ENCODE measurements around the gene COG1.
"Not testable (repeated sequence)": the region's sequence is repeated elsewhere in the genome, so short reads cannot be mapped to it uniquely, and the experiment has no call there.

COG1 gene

GRCh38 chr17:73192894-73193701 is at the start of gene COG1:
TSS of gene COG1 (plus strand) at chr17:73193055. CDS start at chr17:73193070, 15 bp downstream.
- H3K36me3 ChIP-seq (ENCODE audit: insufficient read depth, low read length): peaks cover 9% of the 10 kb centered on the region; the same call in 1 of the 2 replicates
- 0 out of 2 replicates have a peak, but pooled peaks cover 3% of the 10 kb centered on the region for H3K4me1 ChIP-seq (ENCODE audit: insufficient read depth, low read length)
- no peaks in the 10 kb centered on the region for H3K9me3 ChIP-seq (ENCODE audit: control insufficient read depth, insufficient read depth, low read length)
- H3K9ac ChIP-seq (ENCODE audit: low read depth, low read length): peak within 1 kb of the TSS; percentile 96

- H3K9me3 ChIP-seq (ENCODE audit: control insufficient read depth, insufficient read depth, low read length); H3K9ac ChIP-seq (ENCODE audit: low read depth, low read length); H3K36me3 ChIP-seq (ENCODE audit: insufficient read depth, low read length); H3K4me1 ChIP-seq (ENCODE audit: insufficient read depth, low read length): not testable (repeated sequence)
Measured at GRCh38 chr17:73144209-73144608, 48.6 kb upstream of the COG1 start.

- no peaks in the 10 kb centered on the region for H3K36me3 ChIP-seq (ENCODE audit: insufficient read depth, low read length)
- H3K9me3 ChIP-seq (ENCODE audit: control insufficient read depth, insufficient read depth, low read length): 0 out of 2 replicates have a peak, but pooled peaks cover 9% of the 10 kb centered on the region
- no peaks in the 10 kb centered on the region for H3K4me1 ChIP-seq (ENCODE audit: insufficient read depth, low read length)
- H3K9ac ChIP-seq (ENCODE audit: low read depth, low read length): no peak overlapping the region
Measured at GRCh38 chr17:73145641-73146040, 47.2 kb upstream of the COG1 start.

GRCh38 chr17:73147791-73148190 is 45.1 kb upstream of the COG1 start:
- H3K4me1 ChIP-seq (ENCODE audit: insufficient read depth, low read length); H3K9me3 ChIP-seq (ENCODE audit: control insufficient read depth, insufficient read depth, low read length); H3K36me3 ChIP-seq (ENCODE audit: insufficient read depth, low read length); H3K9ac ChIP-seq (ENCODE audit: low read depth, low read length): not testable (repeated sequence)

- no peaks in the 10 kb centered on the region for H3K4me1 ChIP-seq (ENCODE audit: insufficient read depth, low read length)
- no peaks in the 10 kb centered on the region for H3K36me3 ChIP-seq (ENCODE audit: insufficient read depth, low read length)
- no peak overlapping the region for H3K9ac ChIP-seq (ENCODE audit: low read depth, low read length)
- 0 out of 2 replicates have a peak, but pooled peaks cover 8% of the 10 kb centered on the region for H3K9me3 ChIP-seq (ENCODE audit: control insufficient read depth, insufficient read depth, low read length)
Measured at GRCh38 chr17:73148540-73149334, 44.1 kb upstream of the COG1 start.

GRCh38 chr17:73150622-73151300 is 42.1 kb upstream of the COG1 start:
- not testable (repeated sequence) for H3K4me1 ChIP-seq (ENCODE audit: insufficient read depth, low read length); H3K9me3 ChIP-seq (ENCODE audit: control insufficient read depth, insufficient read depth, low read length); H3K9ac ChIP-seq (ENCODE audit: low read depth, low read length); H3K36me3 ChIP-seq (ENCODE audit: insufficient read depth, low read length)

- Histone ChIP-seq H3K4me1 (ENCODE audit: insufficient read depth, low read length) (peaks cover 18% of the 10 kb centered on the region), H3K9ac (ENCODE audit: low read depth, low read length) (no peak overlapping the region), H3K36me3 (ENCODE audit: insufficient read depth, low read length) (no peaks in the 10 kb centered on the region), H3K9me3 (ENCODE audit: control insufficient read depth, insufficient read depth, low read length) (no peaks in the 10 kb centered on the region)
Measured at GRCh38 chr17:73151916-73152632, 40.8 kb upstream of the COG1 start.

GRCh38 chr17:73155410-73156165 is 37.3 kb upstream of the COG1 start:
- Histone ChIP-seq H3K9ac (ENCODE audit: low read depth, low read length) (no peak overlapping the region), H3K4me1 (ENCODE audit: insufficient read depth, low read length) (peaks cover 19% of the 10 kb centered on the region)

GRCh38 chr17:73156166-73156840 is 36.6 kb upstream of the COG1 start:
- Histone ChIP-seq H3K4me1 (ENCODE audit: insufficient read depth, low read length) (peaks cover 26% of the 10 kb centered on the region), H3K9me3 (ENCODE audit: control insufficient read depth, insufficient read depth, low read length) (no peaks in the 10 kb centered on the region), H3K9ac (ENCODE audit: low read depth, low read length) (no peak overlapping the region), H3K36me3 (ENCODE audit: insufficient read depth, low read length) (no peaks in the 10 kb centered on the region)

More at GRCh38 chr17:73155410-73156165, 37.3 kb upstream of the COG1 start:
- H3K9me3 ChIP-seq (ENCODE audit: control insufficient read depth, insufficient read depth, low read length): no peaks in the 10 kb centered on the region
- H3K36me3 ChIP-seq (ENCODE audit: insufficient read depth, low read length): no peaks in the 10 kb centered on the region

GRCh38 chr17:73156887-73157520 is 35.9 kb upstream of the COG1 start:
- Histone ChIP-seq H3K9me3 (ENCODE audit: control insufficient read depth, insufficient read depth, low read length) (no peaks in the 10 kb centered on the region), H3K36me3 (ENCODE audit: insufficient read depth, low read length) (no peaks in the 10 kb centered on the region), H3K4me1 (ENCODE audit: insufficient read depth, low read length) (peaks cover 28% of the 10 kb centered on the region), H3K9ac (ENCODE audit: low read depth, low read length) (no peak overlapping the region)

GRCh38 chr17:73157521-73157890 is 35.3 kb upstream of the COG1 start:
- Histone ChIP-seq H3K9me3 (ENCODE audit: control insufficient read depth, insufficient read depth, low read length) (no peaks in the 10 kb centered on the region), H3K9ac (ENCODE audit: low read depth, low read length) (no peak overlapping the region), H3K36me3 (ENCODE audit: insufficient read depth, low read length) (no peaks in the 10 kb centered on the region), H3K4me1 (ENCODE audit: insufficient read depth, low read length) (peaks cover 28% of the 10 kb centered on the region)

GRCh38 chr17:73158133-73158532 is 34.7 kb upstream of the COG1 start:
- Histone ChIP-seq H3K9ac (ENCODE audit: low read depth, low read length) (no peak overlapping the region), H3K9me3 (ENCODE audit: control insufficient read depth, insufficient read depth, low read length) (no peaks in the 10 kb centered on the region), H3K36me3 (ENCODE audit: insufficient read depth, low read length) (no peaks in the 10 kb centered on the region), H3K4me1 (ENCODE audit: insufficient read depth, low read length) (peaks cover 28% of the 10 kb centered on the region)

All from ES-I3 (cell line).